NT2/D1 (cell line): Measurements from ENCODE around the gene TMEM145.
"Not testable (repeated sequence)": the region's sequence is repeated elsewhere in the genome, so short reads cannot be mapped to it uniquely, and the experiment has no call there.

ENCODE experiments used
- YY1 ChIP-seq: IDR thresholded peaks from 2 replicates; pipeline ENCODE4 v1.6.1; 2011; ENCODE audit not compliant: insufficient read length, insufficient read depth
- ZNF274 ChIP-seq: IDR thresholded peaks from 2 replicates; pipeline ENCODE4 v1.6.1; 2011; ENCODE audit warnings: mild to moderate bottlenecking, low read depth, low read length

GRCh38 chr19:42339922-42340321, 26.8 kb downstream of the TMEM145 start:
- not testable (repeated sequence) for TF ChIP-seq ZNF274, YY1
